Activated B cell treated with CpG ODN at 0.5 μM for 24 hours (primary cell): ENCODE results near the gene ZNF462. TPM values are rescaled to one million over a fixed set of nuclear protein-coding genes. Genes with fewer than 3 reads are reported as not detected.

Experiments
- ATAC-seq: fragments of 200-7000 bp; cut with Tn5 transposase; one replicate; pipeline ENCODE4 v1.10.0; 2021; ENCODE audit warnings: low read depth, mild to moderate bottlenecking, moderate library complexity
- CTCF ChIA-PET: fragments of 350-600 bp; sonication (Branson Sonifier 250); formaldehyde crosslinking; loops from one replicate; lab custom pipeline; 2021; ENCODE audit warnings: antibody characterized with exemption; lab: Charles Lee
- POLR2A ChIA-PET: fragments of 350-600 bp; sonication (Branson Sonifier 250); formaldehyde crosslinking; loops from one replicate; lab custom pipeline; 2021; ENCODE audit warnings: antibody characterized with exemption; lab: Charles Lee
- DNase-seq: peaks from one replicate; pipeline ENCODE4 v3.0.0; 2022
- H3K27ac Mint-ChIP-seq: one replicate; pipeline ENCODE4 v1.8.0; 2020; ENCODE audit warnings: mixed read lengths
- H3K27me3 Mint-ChIP-seq: one replicate; pipeline ENCODE4 v1.8.0; 2021; ENCODE audit warnings: mixed read lengths
- H3K36me3 Mint-ChIP-seq: one replicate; pipeline ENCODE4 v1.8.0; 2021; ENCODE audit warnings: low read depth, mixed read lengths
- H3K4me1 Mint-ChIP-seq: one replicate; pipeline ENCODE4 v1.8.0; 2021; ENCODE audit warnings: mixed read lengths
- H3K4me3 Mint-ChIP-seq: one replicate; pipeline ENCODE4 v1.8.0; 2020; ENCODE audit warnings: mild to moderate bottlenecking, mixed read lengths
- H3K9me3 Mint-ChIP-seq: one replicate; pipeline ENCODE4 v1.8.0; 2020; ENCODE audit warnings: mixed read lengths
- CTCF ChIP-seq: fragments of 200-600 bp; IDR thresholded peaks from one replicate; pipeline ENCODE4 v1.8.0; 2022; ENCODE audit warnings: antibody characterized with exemption, mild to moderate bottlenecking
- intact Hi-C: fragments of 100-400 bp; cut with micrococcal nuclease; formaldehyde crosslinking; loops from one replicate; pipeline ENCODE4 v1.15.1; 2024
- total RNA-seq: library from RNA; stranded (reverse); gene quantifications from 2 replicates; pipeline ENCODE4 v1.2.3, GENCODE V29; 2022

ZNF462 gene
- total RNA-seq, 1 donor from 2014 or later: not detected

- DNase-seq (no peak), ATAC-seq (no peak)
- Mint-ChIP-seq H3K27me3 (no peaks in the 10 kb centered on the region), H3K4me1 (peaks cover 5% of the 10 kb centered on the region), H3K9me3 (no peaks in the 10 kb centered on the region), H3K36me3 (no peaks in the 10 kb centered on the region), H3K27ac (no peak overlapping the region), H3K4me3 (no peak overlapping the region)
- TF ChIP-seq CTCF: no peak
- ChIA-PET POLR2A (no interaction called here), CTCF (no interaction called here)
- intact Hi-C loops: no loop called here
Observed at GRCh38 chr9:107007402-107007801, 144.4 kb downstream of the ZNF462 start.

GRCh38 chr9:107008011-107008410 is 145.0 kb downstream of the ZNF462 start:
- no peak for DNase-seq
- Mint-ChIP-seq H3K27ac (no peak overlapping the region), H3K9me3 (no peaks in the 10 kb centered on the region), H3K27me3 (no peaks in the 10 kb centered on the region), H3K4me3 (no peak overlapping the region), H3K36me3 (no peaks in the 10 kb centered on the region), H3K4me1 (peaks cover 5% of the 10 kb centered on the region)
- ChIA-PET CTCF (no interaction called here), POLR2A (no interaction called here)
- intact Hi-C loops: no loop called here
- ATAC-seq: no peak
- TF ChIP-seq CTCF: no peak

GRCh38 chr9:107008447-107008846 is 145.5 kb downstream of the ZNF462 start:
- ChIA-PET CTCF (no interaction called here), POLR2A (no interaction called here)
- no peak overlapping the region for H3K4me3 Mint-ChIP-seq
- peaks cover 5% of the 10 kb centered on the region for H3K4me1 Mint-ChIP-seq
- H3K27ac Mint-ChIP-seq: no peak overlapping the region
- H3K27me3 Mint-ChIP-seq: no peaks in the 10 kb centered on the region
- ATAC-seq (no peak), DNase-seq (no peak)
- intact Hi-C loops: no loop called here
- no peaks in the 10 kb centered on the region for H3K36me3 Mint-ChIP-seq
- no peaks in the 10 kb centered on the region for H3K9me3 Mint-ChIP-seq
- no peak for TF ChIP-seq CTCF

GRCh38 chr9:107016383-107016782 is 153.4 kb downstream of the ZNF462 start:
- no peaks in the 10 kb centered on the region for H3K27me3 Mint-ChIP-seq
- H3K4me3 Mint-ChIP-seq: no peak overlapping the region
- ChIA-PET CTCF (no interaction called here), POLR2A (no interaction called here)
- no peaks in the 10 kb centered on the region for H3K36me3 Mint-ChIP-seq
- no peak overlapping the region for H3K27ac Mint-ChIP-seq
- no peak for DNase-seq
- no peak for TF ChIP-seq CTCF
- no peaks in the 10 kb centered on the region for H3K4me1 Mint-ChIP-seq
- no peak for ATAC-seq
- H3K9me3 Mint-ChIP-seq: peaks cover 7% of the 10 kb centered on the region
- intact Hi-C loops: no loop called here

- H3K9me3 Mint-ChIP-seq: peaks cover 7% of the 10 kb centered on the region
- intact Hi-C loops: no loop called here
- no peaks in the 10 kb centered on the region for H3K36me3 Mint-ChIP-seq
- POLR2A ChIA-PET: no interaction called here
- CTCF ChIA-PET: no interaction called here
- no peak overlapping the region for H3K27ac Mint-ChIP-seq
- ATAC-seq (no peak), DNase-seq (no peak)
- H3K4me3 Mint-ChIP-seq: no peak overlapping the region
- no peak for TF ChIP-seq CTCF
- no peaks in the 10 kb centered on the region for H3K27me3 Mint-ChIP-seq
- peaks cover 3% of the 10 kb centered on the region for H3K4me1 Mint-ChIP-seq
Observed at GRCh38 chr9:107018861-107019545, 156.0 kb downstream of the ZNF462 start.
